HG03095 (cell line): Measurements from ENCODE around the gene RPL34.

Source experiments
- ATAC-seq: cut with Tn5 transposase; IDR thresholded peaks from one replicate; pipeline ENCODE4 v1.9.1; 2021; ENCODE audit warnings: moderate library complexity; ENCODE audit not compliant: unreplicated experiment

Gene RPL34

GRCh38 chr4:108622828-108623227, 2.5 kb downstream of the RPL34 start:
- ATAC-seq = no peak

- ATAC-seq = no peak
Observed at GRCh38 chr4:108624263-108625056, 4.1 kb downstream of the RPL34 start.

- ATAC-seq = no peak
Observed at GRCh38 chr4:108626056-108626455, 5.7 kb downstream of the RPL34 start.

DNA sequence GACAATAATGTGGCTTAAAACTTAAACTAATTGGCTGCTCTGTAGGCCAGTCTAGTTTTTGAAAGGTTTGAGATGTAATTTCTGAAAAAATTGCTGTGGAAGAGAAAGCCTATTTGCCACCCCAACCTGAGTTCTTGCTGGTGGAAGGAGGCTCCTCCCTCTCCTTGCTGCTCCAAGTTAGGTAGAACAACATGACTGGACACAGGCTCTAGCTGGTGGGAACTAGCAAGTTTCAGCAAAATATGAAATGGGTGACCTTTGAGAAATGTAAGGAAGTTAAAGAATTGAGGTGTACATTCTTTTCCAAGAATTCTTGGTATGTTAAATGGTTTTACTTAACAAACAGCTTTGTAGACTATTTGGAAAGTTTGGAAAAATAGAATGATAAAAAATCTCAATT, 8.0 kb downstream of the RPL34 start:
- ATAC-seq = no peak

GRCh38 chr4:108635070-108635655, 14.8 kb downstream of the RPL34 start:
- ATAC-seq = no peak

GRCh38 chr4:108636246-108636645, 15.9 kb downstream of the RPL34 start:
- ATAC-seq = no peak

GRCh38 chr4:108637856-108638255, 17.5 kb downstream of the RPL34 start:
- no peak for ATAC-seq

DNA sequence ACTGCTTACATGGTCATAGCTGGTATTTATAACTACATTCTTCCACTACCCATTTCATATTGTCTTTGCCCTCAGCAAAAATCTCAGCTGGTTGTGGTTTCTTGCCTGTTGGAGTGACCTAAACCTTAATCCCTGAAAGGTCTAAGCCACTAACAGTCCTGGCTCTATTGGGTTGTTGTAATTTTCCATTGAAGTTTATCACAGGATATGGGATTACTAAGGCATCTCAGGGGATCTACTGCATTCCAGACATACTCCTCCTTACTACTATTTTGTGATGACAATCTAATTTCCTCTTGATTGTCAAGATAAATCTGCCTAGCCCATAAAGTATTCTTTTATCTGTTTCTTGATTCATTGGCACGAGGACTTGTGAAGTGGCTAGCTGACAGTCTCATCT, 23.9 kb downstream of the RPL34 start:
- no peak for ATAC-seq

GRCh38 chr4:108646706-108647105, 26.3 kb downstream of the RPL34 start:
- no peak for ATAC-seq

GRCh38 chr4:108649863-108650211, 29.5 kb downstream of the RPL34 start:
- peak; percentile 10 for ATAC-seq

GRCh38 chr4:108650212-108651013, 30.0 kb downstream of the RPL34 start, which contains the start of gene OSTC:
OSTC (plus strand) TSS chr4:108650599; CDS start chr4:108650656, 57 bp downstream.
- peak; percentile 90 for ATAC-seq

DNA sequence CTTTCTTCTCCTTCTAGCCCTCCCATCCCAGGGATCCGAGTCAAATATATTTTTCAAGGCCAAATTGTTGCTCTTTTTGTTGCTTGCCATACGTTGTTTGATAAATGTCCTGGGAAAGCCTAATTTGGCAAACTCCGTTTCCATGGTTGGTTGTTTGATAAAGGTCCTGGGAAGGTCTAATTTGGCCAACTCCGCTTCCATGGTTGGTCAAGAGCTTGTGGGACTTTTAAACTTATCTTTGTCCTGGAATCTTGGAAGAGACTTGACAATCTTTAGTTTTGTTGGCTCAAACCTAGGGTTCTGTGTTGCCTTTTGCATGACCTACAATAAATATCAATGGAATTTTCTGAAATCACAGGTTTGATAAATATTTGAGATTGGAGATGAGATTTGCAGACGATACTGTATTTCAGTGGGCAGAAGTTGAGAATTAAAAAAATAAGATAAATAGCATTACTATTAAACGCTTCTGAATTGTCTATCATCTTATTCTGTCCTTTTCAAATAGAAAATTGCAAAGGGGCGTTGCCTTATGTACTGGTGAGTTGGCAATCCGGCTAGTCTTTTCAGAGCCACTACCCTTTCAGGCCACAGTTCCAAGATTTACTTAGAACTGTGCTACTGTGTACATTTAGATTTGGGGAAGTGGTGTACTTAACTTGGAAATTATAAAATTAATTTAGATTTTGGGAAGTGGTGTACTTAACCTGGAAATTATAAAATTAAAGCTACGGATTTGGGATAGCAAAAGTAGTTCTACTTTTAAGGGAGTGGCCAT, 30.8 kb downstream of the RPL34 start:
- no peak for ATAC-seq

DNA sequence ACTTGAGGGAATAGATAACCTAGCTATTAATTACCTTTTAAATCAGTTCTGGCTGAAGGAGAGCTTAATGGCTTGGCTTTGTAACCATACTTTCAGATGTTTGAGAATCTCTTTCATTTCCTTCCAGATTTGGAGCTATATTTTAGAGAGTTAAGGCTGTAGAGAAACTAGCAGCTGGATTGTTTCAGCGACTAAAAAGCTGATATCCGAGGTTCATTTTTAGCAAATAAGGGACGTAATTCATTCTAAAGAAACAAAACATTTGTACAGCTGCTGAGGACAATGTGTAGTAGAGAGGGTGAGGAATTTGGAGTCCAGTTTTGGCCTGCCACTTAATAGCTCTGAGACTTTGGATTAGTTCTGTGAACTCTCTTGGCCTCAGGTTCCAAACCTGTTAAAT, 42.3 kb downstream of the RPL34 start:
- no peak for ATAC-seq

DNA sequence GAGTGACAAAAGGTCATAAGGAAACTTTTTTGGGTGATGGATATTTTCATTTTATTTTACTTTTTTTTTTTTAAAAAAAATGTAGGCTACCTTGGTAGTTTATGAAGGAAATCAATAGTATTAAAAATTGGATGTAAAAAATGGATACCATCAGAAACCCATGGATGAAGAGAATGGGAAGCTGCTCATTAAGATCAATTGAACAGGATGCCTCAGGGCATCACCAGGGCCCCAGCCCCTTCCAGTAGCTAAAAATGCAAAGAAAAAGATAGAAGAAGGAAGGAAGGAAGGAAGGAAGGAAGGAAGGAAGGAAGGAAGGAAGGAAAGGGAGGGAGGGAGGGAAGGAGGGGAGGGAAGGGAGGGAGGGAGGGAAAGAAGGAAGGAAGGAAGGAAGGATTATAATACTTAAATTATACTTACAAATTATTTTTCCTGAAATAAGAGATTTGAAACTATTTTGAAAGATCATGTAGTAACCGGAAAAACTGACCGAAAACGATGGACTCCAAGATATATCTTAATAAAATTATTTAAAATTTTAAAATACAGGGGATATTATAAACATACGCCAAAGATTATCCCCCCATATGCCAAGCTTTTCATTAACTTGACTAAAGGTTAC, 54.1 kb downstream of the RPL34 start:
- ATAC-seq = no peak
